Measurements from ENCODE around the gene RHBDD3.
A peak's percentile ranks its signal among the peaks of the same experiment; 100 is the strongest.
"Not testable (repeated sequence)": the region's sequence is repeated elsewhere in the genome, so short reads cannot be mapped to it uniquely, and the experiment has no call there.

RHBDD3 gene

DNA sequence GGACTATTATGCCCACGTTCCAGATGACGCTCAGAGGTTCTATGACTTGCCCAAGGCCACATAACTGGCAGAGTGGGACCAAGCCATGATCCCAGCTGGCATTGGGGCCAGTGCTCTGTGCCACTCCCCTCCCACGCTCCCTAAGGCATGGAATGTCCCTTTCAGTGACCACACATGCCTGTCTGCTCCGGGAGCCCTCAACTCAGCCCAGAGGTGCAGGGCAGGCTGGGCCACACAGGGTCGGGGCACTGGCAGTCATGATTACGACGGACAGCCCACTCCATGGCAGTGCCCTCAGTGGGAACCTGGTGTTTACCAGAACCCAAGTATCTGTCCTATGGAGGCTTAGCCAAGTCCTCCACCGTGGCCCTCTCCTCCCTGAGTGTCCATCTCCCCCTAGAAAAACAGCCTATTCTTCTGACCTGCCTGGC, 10.0 kb downstream of the RHBDD3 start:
- DNase-seq (ENCODE audit: low read depth, low spot score): no peak
- Histone ChIP-seq H3K27me3 (ENCODE audit: control insufficient read depth, insufficient read depth, low read length) (no peaks in the 10 kb centered on the region), H3K36me3 (ENCODE audit: control insufficient read depth, insufficient read depth, low read length) (peaks cover 12% of the 10 kb centered on the region; the same call in 1 of the 2 replicates), H3K9me3 (ENCODE audit: control insufficient read depth, insufficient read depth, low read length) (no peaks in the 10 kb centered on the region), H3K4me1 (ENCODE audit: control insufficient read depth, insufficient read depth, low read length) (no peaks in the 10 kb centered on the region; the same call in 1 of the 2 replicates), H3K4me3 (ENCODE audit: low read length) (no peak overlapping the region), H3K27ac (ENCODE audit: low read length) (no peak overlapping the region)
- no CpG with 5 or more reads among the region's 8 CpGs for WGBS (ENCODE audit: insufficient coverage, insufficient read length)

DNA sequence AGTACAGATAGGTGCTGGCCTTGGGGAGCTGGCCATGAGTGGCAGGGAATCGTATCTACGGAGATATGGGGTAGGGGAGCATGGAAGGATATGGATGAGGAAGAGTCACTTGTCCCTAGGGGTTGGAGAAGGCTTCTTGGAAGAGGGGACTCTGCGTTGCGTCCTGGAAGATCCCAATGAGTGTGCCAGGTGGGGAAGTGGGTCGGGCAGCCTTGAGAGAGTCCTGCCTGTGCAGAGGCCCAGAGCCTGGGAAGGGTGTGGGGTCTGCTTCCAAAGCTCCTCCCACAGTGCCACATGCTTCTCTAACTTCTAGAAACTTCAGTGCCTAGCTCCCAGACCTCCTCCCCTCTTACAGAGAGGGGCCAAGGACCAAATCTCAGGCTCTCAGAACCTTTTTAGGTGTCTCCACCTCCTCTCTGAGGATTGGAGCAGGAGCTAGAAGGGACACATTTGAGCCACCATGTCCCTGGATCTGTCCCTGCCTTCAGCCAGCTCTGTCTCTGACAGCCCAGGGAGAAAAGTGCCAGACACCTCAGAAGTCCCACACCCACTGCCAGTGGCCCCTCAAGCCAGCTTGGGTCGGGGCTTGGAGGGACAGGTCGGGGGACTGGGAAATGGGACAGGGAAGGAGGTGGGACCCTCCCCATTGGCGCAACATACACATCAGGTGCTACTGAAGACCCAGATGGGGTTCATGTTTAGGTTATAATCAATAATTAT, 11.0 kb downstream of the RHBDD3 start:
- no CpG with 5 or more reads among the region's 8 CpGs for WGBS (ENCODE audit: insufficient coverage, insufficient read length)
- Histone ChIP-seq H3K4me3 (ENCODE audit: low read length) (no peak overlapping the region), H3K36me3 (ENCODE audit: control insufficient read depth, insufficient read depth, low read length) (peaks cover 12% of the 10 kb centered on the region; the same call in 1 of the 2 replicates), H3K27me3 (ENCODE audit: control insufficient read depth, insufficient read depth, low read length) (no peaks in the 10 kb centered on the region), H3K27ac (ENCODE audit: low read length) (no peak overlapping the region), H3K4me1 (ENCODE audit: control insufficient read depth, insufficient read depth, low read length) (no peaks in the 10 kb centered on the region; the same call in 1 of the 2 replicates), H3K9me3 (ENCODE audit: control insufficient read depth, insufficient read depth, low read length) (no peaks in the 10 kb centered on the region)
- no peak for DNase-seq (ENCODE audit: low read depth, low spot score)

DNA sequence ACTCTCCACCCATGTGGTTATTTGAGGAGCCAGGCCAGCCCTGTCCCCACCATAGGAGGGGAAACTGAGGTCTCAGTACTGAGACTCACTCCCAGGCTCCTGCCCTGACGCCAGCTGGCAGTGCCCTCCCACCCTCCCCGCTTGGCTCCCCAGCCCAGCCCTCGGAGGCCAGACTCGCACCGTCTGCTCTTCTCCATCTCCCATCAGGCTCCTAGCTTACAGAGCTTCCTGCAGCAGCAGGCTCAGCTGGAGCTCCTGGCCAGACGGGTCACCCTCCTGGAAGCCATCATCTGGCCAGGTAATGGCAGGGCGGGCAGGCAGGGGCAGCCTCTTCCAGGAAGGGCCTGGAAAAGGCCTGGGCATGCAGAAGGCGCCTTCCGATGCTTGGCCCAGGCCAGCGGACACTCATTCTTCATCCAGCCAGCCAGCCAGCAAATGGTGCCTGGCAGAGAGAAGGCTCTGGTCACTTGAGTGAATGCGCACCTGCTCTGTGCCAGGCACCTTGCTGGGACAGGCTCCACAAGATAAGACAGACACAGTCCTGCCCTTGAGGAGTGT, 12.6 kb downstream of the RHBDD3 start:
- WGBS (ENCODE audit: insufficient coverage, insufficient read length): no CpG with 5 or more reads among the region's 11 CpGs
- no peak overlapping the region for H3K27ac ChIP-seq (ENCODE audit: low read length)
- H3K4me1 ChIP-seq (ENCODE audit: control insufficient read depth, insufficient read depth, low read length): no peaks in the 10 kb centered on the region; the same call in 1 of the 2 replicates
- H3K36me3 ChIP-seq (ENCODE audit: control insufficient read depth, insufficient read depth, low read length): peaks cover 9% of the 10 kb centered on the region; the same call in 1 of the 2 replicates
- H3K9me3 ChIP-seq (ENCODE audit: control insufficient read depth, insufficient read depth, low read length): no peaks in the 10 kb centered on the region
- no peak for DNase-seq (ENCODE audit: low read depth, low spot score)
- no peak overlapping the region for H3K4me3 ChIP-seq (ENCODE audit: low read length)
- no peaks in the 10 kb centered on the region for H3K27me3 ChIP-seq (ENCODE audit: control insufficient read depth, insufficient read depth, low read length)

DNA sequence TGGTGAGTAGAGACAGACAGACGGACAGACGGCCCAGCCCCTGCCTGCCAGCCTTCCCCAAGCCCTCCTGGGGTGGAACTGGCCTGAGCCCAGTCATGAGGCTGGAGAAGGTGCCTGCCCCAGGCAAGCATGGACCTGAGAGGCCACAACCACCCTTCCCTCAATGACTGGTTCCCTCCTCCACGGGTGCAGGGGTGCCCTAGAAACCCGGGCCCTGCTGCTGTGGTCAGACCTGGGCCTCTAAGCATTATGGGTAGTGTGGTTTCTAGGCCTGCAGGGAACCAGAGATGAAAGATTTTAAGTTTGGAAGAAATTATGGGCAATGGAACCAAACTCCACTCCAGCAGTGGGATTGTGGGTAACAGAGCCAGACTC, 13.5 kb downstream of the RHBDD3 start:
- H3K4me1 ChIP-seq (ENCODE audit: control insufficient read depth, insufficient read depth, low read length): no peaks in the 10 kb centered on the region
- DNase-seq (ENCODE audit: low read depth, low spot score): no peak
- WGBS (ENCODE audit: insufficient coverage, insufficient read length): no CpG with 5 or more reads among the region's 4 CpGs
- H3K36me3 ChIP-seq (ENCODE audit: control insufficient read depth, insufficient read depth, low read length): peaks cover 6% of the 10 kb centered on the region; the same call in 1 of the 2 replicates
- H3K27ac ChIP-seq (ENCODE audit: low read length): no peak overlapping the region
- H3K4me3 ChIP-seq (ENCODE audit: low read length): no peak overlapping the region
- no peaks in the 10 kb centered on the region for H3K27me3 ChIP-seq (ENCODE audit: control insufficient read depth, insufficient read depth, low read length)
- H3K9me3 ChIP-seq (ENCODE audit: control insufficient read depth, insufficient read depth, low read length): no peaks in the 10 kb centered on the region

DNA sequence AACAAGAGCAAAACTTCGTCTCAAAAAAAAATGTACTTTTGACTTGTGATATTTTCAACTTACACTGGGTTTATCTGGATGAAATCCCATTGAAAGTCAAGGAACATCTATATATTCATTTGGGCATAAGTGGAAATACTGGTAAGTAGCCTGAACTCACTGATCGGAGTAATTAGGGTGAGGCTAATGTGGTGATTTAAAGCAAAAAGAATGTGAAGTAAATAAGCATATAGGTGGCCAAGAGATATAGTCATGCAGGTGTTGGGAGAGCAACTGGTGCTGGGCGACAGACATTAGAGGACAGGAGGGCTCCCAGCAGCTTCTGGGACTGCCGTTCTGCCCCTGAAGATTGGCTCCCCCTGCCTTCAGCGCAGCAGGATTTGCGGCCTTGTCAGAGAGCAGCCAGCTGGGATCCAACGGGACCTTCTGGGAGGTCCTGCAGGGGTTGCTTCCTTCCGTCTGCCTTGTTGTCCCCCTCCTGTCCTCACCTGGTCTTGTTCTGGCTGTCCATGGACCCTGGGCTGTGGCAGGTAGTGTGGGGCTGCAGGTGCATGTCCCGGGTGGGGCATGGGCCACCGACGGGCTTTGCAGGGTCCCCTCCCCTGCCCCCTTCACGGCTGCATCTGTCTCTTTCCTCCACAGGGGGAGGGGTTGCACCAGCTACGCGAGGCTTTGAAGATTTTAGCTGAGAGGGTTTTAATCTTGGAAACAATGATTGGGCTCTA, 14.1 kb downstream of the RHBDD3 start:
- WGBS (ENCODE audit: insufficient coverage, insufficient read length): no CpG with 5 or more reads among the region's 14 CpGs
- no peaks in the 10 kb centered on the region for H3K9me3 ChIP-seq (ENCODE audit: control insufficient read depth, insufficient read depth, low read length)
- H3K27me3 ChIP-seq (ENCODE audit: control insufficient read depth, insufficient read depth, low read length): no peaks in the 10 kb centered on the region
- H3K36me3 ChIP-seq (ENCODE audit: control insufficient read depth, insufficient read depth, low read length): peaks cover 3% of the 10 kb centered on the region; the same call in 1 of the 2 replicates
- no peaks in the 10 kb centered on the region for H3K4me1 ChIP-seq (ENCODE audit: control insufficient read depth, insufficient read depth, low read length)
- no peak overlapping the region for H3K27ac ChIP-seq (ENCODE audit: low read length)
- no peak for DNase-seq (ENCODE audit: low read depth, low spot score)
- H3K4me3 ChIP-seq (ENCODE audit: low read length): no peak overlapping the region

DNA sequence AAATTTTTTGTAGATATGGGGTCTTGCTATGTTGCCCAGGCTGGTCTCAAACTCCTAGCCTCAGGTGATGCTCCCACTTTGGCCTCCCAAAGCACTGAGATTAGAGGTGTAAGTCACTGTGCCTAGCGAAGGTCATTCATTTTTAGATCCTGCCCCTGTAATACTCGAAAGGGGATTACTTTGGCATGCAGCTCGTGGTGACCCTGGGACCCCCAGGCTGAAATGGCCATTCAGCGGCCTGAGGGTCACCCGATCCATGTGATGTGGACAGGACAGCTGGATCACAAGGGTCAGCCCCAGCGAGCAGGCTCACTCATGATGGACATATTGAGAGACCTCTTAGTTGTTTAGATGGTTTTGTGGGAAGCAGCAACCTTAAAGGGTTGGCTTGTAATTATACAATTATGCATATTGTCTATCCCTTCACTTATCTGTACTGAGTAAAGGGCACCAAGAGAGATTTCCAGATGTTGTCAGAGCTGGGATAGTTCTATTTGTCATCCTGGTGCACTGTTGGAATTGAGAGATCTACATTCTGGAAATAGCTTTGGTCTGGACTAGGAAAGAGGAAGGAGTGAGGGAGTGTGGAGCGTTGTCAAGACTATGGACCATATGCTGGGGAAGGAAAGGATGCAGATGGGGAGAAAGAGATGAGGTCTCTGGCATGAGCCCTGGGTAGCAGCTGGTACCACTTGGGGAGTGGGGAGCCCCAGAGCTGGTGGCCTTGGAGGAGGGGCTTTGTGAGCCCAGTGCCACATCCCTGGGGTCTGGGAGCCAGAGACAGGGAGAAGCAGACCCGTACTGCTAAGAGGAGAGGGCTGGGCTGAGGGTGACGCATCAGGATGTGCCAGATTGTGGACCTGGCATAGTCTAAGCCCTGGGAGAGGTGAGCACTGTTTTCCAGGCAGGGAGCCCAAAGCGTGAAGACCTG, 15.5 kb downstream of the RHBDD3 start:
- H3K4me3 ChIP-seq (ENCODE audit: low read length): no peak overlapping the region
- no peak overlapping the region for H3K27ac ChIP-seq (ENCODE audit: low read length)
- no peaks in the 10 kb centered on the region for H3K4me1 ChIP-seq (ENCODE audit: control insufficient read depth, insufficient read depth, low read length)
- no peaks in the 10 kb centered on the region for H3K27me3 ChIP-seq (ENCODE audit: control insufficient read depth, insufficient read depth, low read length)
- H3K36me3 ChIP-seq (ENCODE audit: control insufficient read depth, insufficient read depth, low read length): no peaks in the 10 kb centered on the region
- no peak for DNase-seq (ENCODE audit: low read depth, low spot score)
- no peaks in the 10 kb centered on the region for H3K9me3 ChIP-seq (ENCODE audit: control insufficient read depth, insufficient read depth, low read length)
- WGBS (ENCODE audit: insufficient coverage, insufficient read length): no CpG with 5 or more reads among the region's 10 CpGs

DNA sequence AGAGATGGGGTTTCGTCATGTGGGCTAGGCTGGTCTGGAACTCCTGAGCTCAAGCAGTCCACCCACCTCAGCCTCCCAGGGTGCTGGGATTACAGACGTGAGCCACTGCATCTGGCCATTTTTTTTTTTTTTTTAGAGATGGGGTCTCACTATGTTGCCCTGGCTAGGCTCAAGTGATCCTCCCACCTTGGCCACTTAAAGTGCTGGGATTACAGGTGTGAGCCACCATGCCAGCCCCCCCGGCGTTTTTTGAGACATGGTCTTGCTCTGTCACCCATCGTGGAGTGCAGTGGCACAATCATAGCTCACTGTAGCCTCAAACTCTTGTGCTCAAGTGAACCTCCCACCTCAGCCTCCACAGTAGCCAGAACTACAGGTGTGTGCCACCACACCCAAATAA, 16.5 kb downstream of the RHBDD3 start:
- H3K4me3 ChIP-seq (ENCODE audit: low read length): no peak overlapping the region
- H3K27ac ChIP-seq (ENCODE audit: low read length): no peak overlapping the region
- no peaks in the 10 kb centered on the region for H3K27me3 ChIP-seq (ENCODE audit: control insufficient read depth, insufficient read depth, low read length)
- DNase-seq (ENCODE audit: low read depth, low spot score): no peak
- no peaks in the 10 kb centered on the region for H3K4me1 ChIP-seq (ENCODE audit: control insufficient read depth, insufficient read depth, low read length)
- no peaks in the 10 kb centered on the region for H3K9me3 ChIP-seq (ENCODE audit: control insufficient read depth, insufficient read depth, low read length)
- no CpG with 5 or more reads among the region's 5 CpGs for whole genome bisulfite sequencing (ENCODE audit: insufficient coverage, insufficient read length)
- no peaks in the 10 kb centered on the region for H3K36me3 ChIP-seq (ENCODE audit: control insufficient read depth, insufficient read depth, low read length)

DNA sequence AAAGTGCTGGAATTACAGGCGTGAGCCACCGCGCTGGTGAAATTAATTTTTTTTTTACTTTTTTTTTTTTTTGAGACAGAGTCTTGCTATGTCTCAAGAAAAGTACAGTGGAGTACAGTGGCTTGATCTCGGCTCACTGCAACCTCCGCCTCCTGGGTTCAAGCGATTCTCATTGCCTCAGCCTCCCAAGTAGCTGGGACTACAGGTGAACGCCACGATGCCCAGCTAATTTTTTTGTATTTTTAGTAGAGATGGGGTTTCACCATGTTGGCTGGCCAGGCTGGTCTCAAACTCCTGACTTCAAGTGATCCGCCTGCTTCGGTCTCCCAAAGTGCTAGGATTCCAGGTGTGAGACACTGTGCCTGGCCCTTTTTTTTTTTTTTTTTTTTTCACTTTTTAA, 19.9 kb downstream of the RHBDD3 start:
- H3K36me3 ChIP-seq (ENCODE audit: control insufficient read depth, insufficient read depth, low read length); H3K27ac ChIP-seq (ENCODE audit: low read length); H3K27me3 ChIP-seq (ENCODE audit: control insufficient read depth, insufficient read depth, low read length); DNase-seq (ENCODE audit: low read depth, low spot score); H3K4me3 ChIP-seq (ENCODE audit: low read length); H3K4me1 ChIP-seq (ENCODE audit: control insufficient read depth, insufficient read depth, low read length); H3K9me3 ChIP-seq (ENCODE audit: control insufficient read depth, insufficient read depth, low read length): not testable (repeated sequence)
- WGBS (ENCODE audit: insufficient coverage, insufficient read length): no CpG with 5 or more reads among the region's 10 CpGs

DNA sequence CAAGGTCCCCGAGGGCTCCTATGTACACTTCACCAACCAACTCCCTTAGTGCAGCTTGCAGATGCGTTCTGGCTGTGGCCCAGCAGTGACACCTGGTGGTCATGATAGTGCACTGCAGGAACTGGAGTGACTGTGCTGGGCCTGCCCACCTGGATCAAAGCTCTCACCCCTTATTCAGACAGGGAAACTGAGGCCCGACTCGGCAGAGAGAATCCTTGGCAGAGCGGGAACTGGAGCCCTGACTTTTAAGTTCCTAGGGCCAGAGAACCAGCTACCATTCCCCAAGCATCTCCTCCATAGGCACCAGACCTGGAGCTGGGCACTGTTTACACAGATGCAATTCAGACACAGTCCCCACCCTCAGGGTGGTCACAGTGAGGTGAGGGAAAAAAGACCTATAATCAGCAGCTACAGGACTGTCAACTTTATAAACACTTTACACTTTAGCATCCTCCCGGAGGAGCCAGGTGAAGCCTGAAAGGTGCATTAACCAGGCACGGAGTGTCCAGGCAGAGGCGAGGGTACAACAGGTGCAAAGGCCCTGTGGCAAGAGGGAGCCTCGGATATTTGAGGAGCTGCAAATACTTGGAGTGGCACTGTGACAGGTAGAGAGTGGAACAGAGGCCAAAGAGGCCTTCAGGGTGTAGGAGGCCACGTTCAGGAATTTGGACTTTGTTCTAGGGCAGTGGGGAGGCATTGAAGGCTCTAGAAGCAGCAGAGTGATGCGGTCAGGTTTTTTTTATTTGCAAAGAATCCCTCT, 22.0 kb downstream of the RHBDD3 start:
- H3K9me3 ChIP-seq (ENCODE audit: control insufficient read depth, insufficient read depth, low read length): no peaks in the 10 kb centered on the region
- no peaks in the 10 kb centered on the region; the same call in 1 of the 2 replicates for H3K4me1 ChIP-seq (ENCODE audit: control insufficient read depth, insufficient read depth, low read length)
- H3K27ac ChIP-seq (ENCODE audit: low read length): no peak overlapping the region
- peak; percentile 52 for DNase-seq (ENCODE audit: low read depth, low spot score)
- H3K4me3 ChIP-seq (ENCODE audit: low read length): no peak overlapping the region
- no peaks in the 10 kb centered on the region for H3K36me3 ChIP-seq (ENCODE audit: control insufficient read depth, insufficient read depth, low read length)
- no CpG with 5 or more reads among the region's 11 CpGs for WGBS (ENCODE audit: insufficient coverage, insufficient read length)
- H3K27me3 ChIP-seq (ENCODE audit: control insufficient read depth, insufficient read depth, low read length): no peaks in the 10 kb centered on the region

Data from iPS DF 6.9 (cell line).